Astrocyte (in vitro differentiated cells and primary cell): ENCODE data around the gene SETD7. TPM values are rescaled to one million over a fixed set of nuclear protein-coding genes. Genes with fewer than 3 reads are reported as not detected.

ENCODE experiments used
- DNase-seq: peaks from one replicate; pipeline ENCODE4 v3.0.0-alpha.2; 2010; ENCODE audit warnings: low read depth
- FAIRE-seq: peaks from 2 replicates; lab custom pipeline; 2011; peaks lifted over from hg19 to GRCh38; lab: Jason Lieb, UNC
- H2AFZ ChIP-seq: 2 replicates; pipeline ENCODE4 v1.6.0; 2012; ENCODE audit warnings: low read depth, low read length, inconsistent platforms
- H3K27ac ChIP-seq: 2 replicates; pipeline ENCODE4 v1.5.1; 2011; ENCODE audit warnings: low read depth, low read length, inconsistent platforms
- H3K27me3 ChIP-seq: 2 replicates; pipeline ENCODE4 v1.6.0; 2011; ENCODE audit warnings: low read length, inconsistent platforms; ENCODE audit not compliant: insufficient read depth
- H3K36me3 ChIP-seq: 2 replicates; pipeline ENCODE4 v1.5.1; 2011; ENCODE audit warnings: low read length, inconsistent platforms; ENCODE audit not compliant: insufficient read depth
- H3K4me1 ChIP-seq: 2 replicates; pipeline ENCODE4 v1.5.1; 2011; ENCODE audit warnings: low read length, inconsistent platforms; ENCODE audit not compliant: insufficient read depth
- H3K4me2 ChIP-seq: 2 replicates; pipeline ENCODE4 v1.6.0; 2012; ENCODE audit warnings: low read length, inconsistent platforms
- H3K4me3 ChIP-seq: 2 replicates; pipeline ENCODE4 v1.5.1; 2011; ENCODE audit warnings: low read depth, mild to moderate bottlenecking, low read length, inconsistent platforms; ENCODE audit not compliant: insufficient read depth
- H3K79me2 ChIP-seq: 2 replicates; pipeline ENCODE4 v1.6.0; 2012; ENCODE audit warnings: mild to moderate bottlenecking, low read length, inconsistent platforms; ENCODE audit not compliant: insufficient read depth
- H3K9ac ChIP-seq: 2 replicates; pipeline ENCODE4 v1.6.0; 2012; ENCODE audit warnings: mild to moderate bottlenecking, low read length, inconsistent platforms
- H3K9me3 ChIP-seq: 2 replicates; pipeline ENCODE4 v1.5.1; 2012; ENCODE audit warnings: low read depth, mild to moderate bottlenecking, low read length, inconsistent platforms; ENCODE audit not compliant: insufficient read depth
- H4K20me1 ChIP-seq: 2 replicates; pipeline ENCODE4 v1.6.0; 2012; ENCODE audit warnings: low read length, inconsistent platforms; ENCODE audit not compliant: insufficient read depth
- H3K27ac Mint-ChIP-seq: one replicate; pipeline ENCODE4 v1.8.0; 2021; ENCODE audit warnings: mild to moderate bottlenecking, mixed read lengths; ENCODE audit not compliant: unreplicated experiment
- H3K27me3 Mint-ChIP-seq: one replicate; pipeline ENCODE4 v1.8.0; 2021; ENCODE audit warnings: low read depth, mixed read lengths; ENCODE audit not compliant: unreplicated experiment
- H3K36me3 Mint-ChIP-seq: one replicate; pipeline ENCODE4 v1.8.0; 2021; ENCODE audit warnings: low read depth, mixed read lengths; ENCODE audit not compliant: unreplicated experiment
- H3K4me1 Mint-ChIP-seq: one replicate; pipeline ENCODE4 v1.8.0; 2021; ENCODE audit warnings: low read depth, mixed read lengths; ENCODE audit not compliant: unreplicated experiment
- H3K4me3 Mint-ChIP-seq: one replicate; pipeline ENCODE4 v1.8.0; 2021; ENCODE audit warnings: mild to moderate bottlenecking, moderate library complexity, mixed read lengths; ENCODE audit not compliant: unreplicated experiment
- H3K9me3 Mint-ChIP-seq: one replicate; pipeline ENCODE4 v1.8.0; 2021; ENCODE audit warnings: mild to moderate bottlenecking, mixed read lengths; ENCODE audit not compliant: unreplicated experiment
- EZH2 ChIP-seq: IDR thresholded peaks from 2 replicates; pipeline ENCODE4 v1.6.1; 2012; ENCODE audit warnings: mild to moderate bottlenecking, low read length, inconsistent platforms; ENCODE audit not compliant: insufficient read depth
- total RNA-seq: library from RNA; stranded (reverse); gene quantifications from 2 replicates; pipeline ENCODE4 v1.2.1, GENCODE V29; 2021
- TF ChIP-seq, protein P1 (sequence below): IDR thresholded peaks from 2 replicates; pipeline ENCODE4 v1.5.1; 2011; ENCODE audit warnings: low read depth, mild to moderate bottlenecking, inconsistent platforms, low read length, moderate library complexity; ENCODE audit not compliant: insufficient read depth

Gene SETD7
- total RNA-seq, 1 donor from 2014 or later = 55.0 TPM

DNA sequence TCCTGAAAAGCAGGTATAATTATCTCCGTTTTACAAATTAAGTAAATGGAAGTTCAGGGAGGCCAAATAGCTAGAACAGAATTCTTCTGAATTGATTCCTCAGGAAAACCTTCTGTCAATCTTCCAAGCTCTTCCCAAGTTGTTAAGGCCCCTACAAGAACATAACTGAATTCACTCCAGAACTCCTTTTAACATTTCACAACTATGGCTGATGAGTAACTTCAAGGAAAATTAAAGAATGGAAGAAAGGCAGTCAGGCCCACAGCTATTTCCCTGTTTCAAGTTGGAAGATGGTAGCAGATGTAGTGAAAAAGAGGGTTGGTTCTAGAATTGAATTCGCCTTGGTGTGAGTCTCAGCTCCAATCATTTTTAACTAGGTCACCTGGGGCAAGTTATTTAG is 15.9 kb downstream of the SETD7 start:
- peaks cover 12% of the 10 kb centered on the region for H3K4me1 Mint-ChIP-seq
- no peak overlapping the region for H3K27ac Mint-ChIP-seq
- Histone ChIP-seq H3K4me3 (no peak overlapping the region), H3K4me1 (peaks cover 7% of the 10 kb centered on the region), H4K20me1 (peaks cover 45% of the 10 kb centered on the region), H3K79me2 (peaks cover 62% of the 10 kb centered on the region), H3K4me2 (no peak overlapping the region), H3K27ac (no peak overlapping the region), H3K9ac (no peak overlapping the region), H3K27me3 (no peaks in the 10 kb centered on the region), H3K36me3 (no peaks in the 10 kb centered on the region), H2AFZ (no peak overlapping the region), H3K9me3 (no peaks in the 10 kb centered on the region)
- H3K4me3 Mint-ChIP-seq = no peak overlapping the region
- no peak for DNase-seq
- H3K27me3 Mint-ChIP-seq = no peaks in the 10 kb centered on the region
- no peak for TF ChIP-seq EZH2
- TF ChIP-seq, protein P1, sequence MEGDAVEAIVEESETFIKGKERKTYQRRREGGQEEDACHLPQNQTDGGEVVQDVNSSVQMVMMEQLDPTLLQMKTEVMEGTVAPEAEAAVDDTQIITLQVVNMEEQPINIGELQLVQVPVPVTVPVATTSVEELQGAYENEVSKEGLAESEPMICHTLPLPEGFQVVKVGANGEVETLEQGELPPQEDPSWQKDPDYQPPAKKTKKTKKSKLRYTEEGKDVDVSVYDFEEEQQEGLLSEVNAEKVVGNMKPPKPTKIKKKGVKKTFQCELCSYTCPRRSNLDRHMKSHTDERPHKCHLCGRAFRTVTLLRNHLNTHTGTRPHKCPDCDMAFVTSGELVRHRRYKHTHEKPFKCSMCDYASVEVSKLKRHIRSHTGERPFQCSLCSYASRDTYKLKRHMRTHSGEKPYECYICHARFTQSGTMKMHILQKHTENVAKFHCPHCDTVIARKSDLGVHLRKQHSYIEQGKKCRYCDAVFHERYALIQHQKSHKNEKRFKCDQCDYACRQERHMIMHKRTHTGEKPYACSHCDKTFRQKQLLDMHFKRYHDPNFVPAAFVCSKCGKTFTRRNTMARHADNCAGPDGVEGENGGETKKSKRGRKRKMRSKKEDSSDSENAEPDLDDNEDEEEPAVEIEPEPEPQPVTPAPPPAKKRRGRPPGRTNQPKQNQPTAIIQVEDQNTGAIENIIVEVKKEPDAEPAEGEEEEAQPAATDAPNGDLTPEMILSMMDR = no peak
- no peak for FAIRE-seq
- H3K36me3 Mint-ChIP-seq = peaks cover 16% of the 10 kb centered on the region
- H3K9me3 Mint-ChIP-seq = no peaks in the 10 kb centered on the region

DNA sequence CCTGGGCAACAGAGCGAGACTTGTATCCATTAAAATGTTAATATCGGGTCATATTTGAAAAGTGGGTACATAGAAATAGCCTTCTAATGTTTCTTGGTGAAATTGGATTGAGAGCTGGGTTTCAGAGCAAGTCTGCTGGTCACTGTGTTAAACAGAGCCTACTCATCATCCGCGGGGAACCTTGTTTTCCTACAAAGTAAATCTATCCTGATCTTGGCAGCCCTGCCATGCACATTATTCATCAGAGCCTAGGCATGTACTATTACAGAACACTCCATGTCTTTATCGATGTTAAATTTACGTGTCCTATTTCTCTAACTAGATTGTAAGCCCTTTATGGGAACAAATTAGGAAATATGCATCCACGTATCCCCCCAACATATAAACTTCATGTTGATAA is 18.7 kb downstream of the SETD7 start:
- Histone ChIP-seq H2AFZ (no peak overlapping the region), H3K9me3 (no peaks in the 10 kb centered on the region), H3K79me2 (peaks cover 64% of the 10 kb centered on the region), H3K36me3 (peaks cover 4% of the 10 kb centered on the region), H3K4me1 (peaks cover 7% of the 10 kb centered on the region), H3K4me3 (no peak overlapping the region), H3K9ac (no peak overlapping the region), H3K27me3 (no peaks in the 10 kb centered on the region), H3K4me2 (no peak overlapping the region), H3K27ac (no peak overlapping the region), H4K20me1 (peaks cover 52% of the 10 kb centered on the region)
- DNase-seq (no peak), FAIRE-seq (no peak)
- Mint-ChIP-seq H3K4me1 (peaks cover 12% of the 10 kb centered on the region), H3K9me3 (no peaks in the 10 kb centered on the region), H3K4me3 (no peak overlapping the region), H3K27ac (no peak overlapping the region), H3K27me3 (no peaks in the 10 kb centered on the region), H3K36me3 (peaks cover 20% of the 10 kb centered on the region)
- no peak for TF ChIP-seq EZH2
- TF ChIP-seq, protein P1 = no peak

DNA sequence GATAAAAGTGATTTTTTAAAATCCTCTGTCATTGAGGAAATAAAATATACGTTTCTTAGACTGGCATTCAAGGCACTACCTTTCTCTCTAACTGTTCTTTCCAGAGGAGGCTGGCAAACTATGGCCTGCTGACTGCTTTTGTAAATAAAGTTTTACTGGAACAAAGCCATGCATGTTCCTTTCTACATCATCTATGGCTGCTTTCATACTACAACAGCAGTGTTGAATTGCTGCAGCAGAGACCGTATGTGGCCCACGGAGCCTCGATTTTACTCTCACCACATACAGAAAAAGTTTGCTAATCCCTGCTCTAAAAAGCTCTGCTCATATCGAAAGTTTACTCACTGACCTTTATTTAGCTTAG is 20.2 kb downstream of the SETD7 start:
- no peak overlapping the region for H3K4me3 ChIP-seq
- Mint-ChIP-seq H3K27me3 (no peaks in the 10 kb centered on the region), H3K4me1 (peaks cover 10% of the 10 kb centered on the region), H3K27ac (no peak overlapping the region), H3K9me3 (no peaks in the 10 kb centered on the region), H3K36me3 (peaks cover 17% of the 10 kb centered on the region), H3K4me3 (no peak overlapping the region)
- no peaks in the 10 kb centered on the region for H3K27me3 ChIP-seq
- TF ChIP-seq EZH2 = no peak
- TF ChIP-seq, protein P1 = no peak
- H3K4me2 ChIP-seq = no peak overlapping the region
- no peak for FAIRE-seq
- H3K9me3 ChIP-seq = no peaks in the 10 kb centered on the region
- H3K9ac ChIP-seq = no peak overlapping the region
- no peak overlapping the region for H2AFZ ChIP-seq
- no peak overlapping the region for H3K27ac ChIP-seq
- DNase-seq = no peak
- H3K79me2 ChIP-seq = peaks cover 53% of the 10 kb centered on the region
- peaks cover 48% of the 10 kb centered on the region for H4K20me1 ChIP-seq
- peaks cover 4% of the 10 kb centered on the region for H3K36me3 ChIP-seq
- peaks cover 7% of the 10 kb centered on the region for H3K4me1 ChIP-seq
